Stomach smooth muscle (tissue), 2 donors: ENCODE data around the gene PTPN23.
A peak's percentile ranks its signal among the peaks of the same experiment; 100 is the strongest.
"Not testable (repeated sequence)": the region's sequence is repeated elsewhere in the genome, so short reads cannot be mapped to it uniquely, and the experiment has no call there.

Experiments
- H3K27ac ChIP-seq: one replicate; pipeline ENCODE4 v1.7.0; 2013; ENCODE audit warnings: mild to moderate bottlenecking, low read length, inconsistent platforms
- H3K27me3 ChIP-seq, 2 donors: one replicate each; pipeline ENCODE4 v1.7.0; 2013; ENCODE audit warnings: low read length in 2 of 2; ENCODE audit not compliant: insufficient read depth in 2 of 2, control insufficient read depth in 1 of 2
- H3K36me3 ChIP-seq, 2 donors: one replicate each; pipeline ENCODE4 v1.7.0; 2013; ENCODE audit warnings: low read length in 2 of 2; ENCODE audit not compliant: control insufficient read depth in 2 of 2, insufficient read depth in 2 of 2
- H3K4me1 ChIP-seq: one replicate; pipeline ENCODE4 v1.7.0; 2013; ENCODE audit warnings: low read length; ENCODE audit not compliant: control insufficient read depth, insufficient read depth
- H3K4me3 ChIP-seq, 2 donors: one replicate each; pipeline ENCODE4 v1.7.0; 2013; ENCODE audit warnings: low read length in 2 of 2
- H3K9ac ChIP-seq, 2 donors: one replicate each; pipeline ENCODE4 v1.7.0; 2013; ENCODE audit warnings: low read length in 2 of 2, mild to moderate bottlenecking in 1 of 2
- H3K9me3 ChIP-seq, 2 donors: one replicate each; pipeline ENCODE4 v1.7.0; 2013; ENCODE audit warnings: low read length in 2 of 2; ENCODE audit not compliant: control insufficient read depth in 2 of 2
- donor health status: healthy.
- donor health status: Pancreatic carcinoma.

The PTPN23 gene

DNA sequence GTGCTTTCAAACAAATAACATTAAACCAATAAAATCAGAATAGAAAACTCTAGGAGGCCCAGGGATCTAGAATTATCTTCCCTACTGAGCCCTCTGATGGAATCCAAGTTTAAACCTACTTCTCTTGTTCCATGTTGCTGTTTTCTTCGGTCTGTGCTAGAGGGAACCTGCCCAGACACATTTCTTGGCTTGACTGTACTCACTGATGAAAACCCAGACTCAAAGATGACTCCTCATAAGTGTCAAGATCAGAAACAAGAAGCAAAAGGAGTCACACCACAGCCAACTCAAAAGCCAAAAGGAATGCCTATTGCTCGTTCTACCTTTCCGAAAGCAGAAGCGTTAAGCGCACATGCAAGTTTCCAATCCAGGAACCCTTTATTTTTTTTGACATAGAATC, 63.3 kb downstream of the PTPN23 start:
- H3K27me3 ChIP-seq: no peaks in the 10 kb centered on the region
- H3K36me3 ChIP-seq: peaks cover 10 to 16% of the 10 kb centered on the region in 2 donors
- H3K9ac ChIP-seq: peak overlapping the region in 1 of 2 donors; percentile 46
- peaks cover 0 to 2% of the 10 kb centered on the region in 2 donors for H3K9me3 ChIP-seq
- peaks cover 15% of the 10 kb centered on the region for H3K4me1 ChIP-seq
- peak overlapping the region; percentile 93 for H3K27ac ChIP-seq
- H3K4me3 ChIP-seq: peak overlapping the region in 1 of 2 donors; percentile 1

DNA sequence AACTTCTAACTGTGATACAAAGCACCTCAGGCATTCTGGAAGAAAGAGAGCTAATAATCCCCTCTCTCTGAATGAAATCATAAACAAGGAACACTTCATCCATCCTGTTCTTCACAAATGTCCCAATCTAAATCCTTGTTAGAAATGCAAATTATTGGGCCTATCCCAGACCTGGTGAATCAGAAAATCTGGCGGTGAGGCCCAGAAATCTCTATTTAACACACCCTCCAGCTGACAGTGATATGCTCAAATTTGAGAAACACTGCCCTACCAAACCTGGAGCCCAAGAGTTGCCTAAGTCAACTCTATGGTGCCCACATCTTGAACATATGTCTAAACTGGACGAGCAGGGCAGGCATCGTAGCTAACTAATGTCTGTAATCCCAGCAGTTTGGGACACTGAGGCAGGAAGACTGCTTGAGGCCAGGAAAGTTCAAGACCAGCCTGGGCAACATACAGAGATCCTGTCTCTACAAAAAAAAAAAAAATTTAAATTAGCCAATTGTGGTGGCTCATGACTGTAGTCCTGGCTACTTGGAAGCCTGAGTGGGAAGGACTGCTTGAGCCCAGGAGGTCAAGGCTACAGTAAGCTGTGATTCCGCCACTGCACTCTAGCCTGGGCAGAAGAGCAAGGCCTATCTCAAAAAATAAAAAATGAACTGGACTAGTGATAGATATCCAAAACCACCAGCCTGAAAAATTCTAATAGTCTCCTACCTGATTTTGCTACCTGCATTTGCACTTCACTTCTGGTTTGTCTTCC, 71.8 kb downstream of the PTPN23 start:
- H3K4me3 ChIP-seq: no peak overlapping the region
- H3K36me3 ChIP-seq: no peaks in the 10 kb centered on the region
- no peaks in the 10 kb centered on the region for H3K27me3 ChIP-seq
- H3K27ac ChIP-seq: no peak overlapping the region
- H3K4me1 ChIP-seq: no peaks in the 10 kb centered on the region
- no peak overlapping the region for H3K9ac ChIP-seq
- H3K9me3 ChIP-seq: peaks cover 0 to 2% of the 10 kb centered on the region in 2 donors

DNA sequence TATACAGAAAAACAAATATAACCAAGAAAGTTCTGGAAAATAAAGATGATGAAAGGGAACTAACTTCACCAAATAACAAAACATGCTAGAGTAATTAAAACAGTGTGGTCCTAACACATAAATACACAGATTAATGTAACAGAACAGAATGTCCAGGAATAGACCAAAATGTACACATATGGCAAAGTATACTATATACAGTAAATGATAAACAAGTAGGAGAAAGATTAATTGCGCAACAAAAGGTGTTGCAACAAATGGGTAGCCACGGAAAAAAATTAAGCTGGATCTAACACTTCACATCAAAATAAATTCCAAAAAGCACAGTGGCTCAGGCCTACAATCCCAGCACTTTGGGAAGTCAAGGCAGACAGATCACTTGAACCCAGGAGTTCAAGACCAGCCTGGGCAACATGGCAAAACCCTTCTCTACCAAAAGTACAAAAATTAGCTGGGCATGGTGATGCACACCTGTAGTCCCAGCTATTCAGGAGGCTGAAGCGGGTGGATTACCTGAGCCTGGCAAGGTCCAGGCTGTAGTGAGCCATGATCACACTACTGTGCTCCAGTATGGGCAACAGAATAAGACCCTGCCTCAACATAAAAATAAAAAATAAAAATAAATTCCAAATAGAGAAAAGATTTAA, 75.1 kb downstream of the PTPN23 start:
- Histone ChIP-seq H3K36me3 (no peaks in the 10 kb centered on the region), H3K9ac (no peak overlapping the region), H3K9me3 (no peaks in the 10 kb centered on the region), H3K4me3 (no peak overlapping the region), H3K27me3 (no peaks in the 10 kb centered on the region), H3K4me1 (no peaks in the 10 kb centered on the region), H3K27ac (no peak overlapping the region)

DNA sequence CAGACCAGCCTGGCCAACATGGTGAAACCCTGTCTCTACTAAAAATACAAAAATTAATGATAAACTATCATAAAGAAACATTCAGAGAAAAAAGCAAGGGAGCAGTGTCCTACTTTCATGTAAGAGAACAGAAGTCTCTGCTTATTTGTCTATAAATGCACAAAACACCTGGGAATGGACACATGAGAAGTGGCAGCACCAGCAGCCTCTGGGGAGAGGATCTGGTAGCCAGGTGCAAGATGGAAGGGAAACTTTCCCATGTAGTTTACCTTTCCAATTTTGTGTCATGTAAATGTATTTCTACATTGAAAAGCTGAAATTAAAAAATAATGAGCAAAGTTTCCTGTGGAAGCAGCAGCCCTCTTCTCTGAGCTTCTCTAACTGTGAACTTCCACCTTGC, 76.2 kb downstream of the PTPN23 start:
- no peaks in the 10 kb centered on the region for H3K4me1 ChIP-seq
- H3K36me3 ChIP-seq: no peaks in the 10 kb centered on the region
- H3K9me3 ChIP-seq: no peaks in the 10 kb centered on the region
- H3K9ac ChIP-seq: no peak overlapping the region
- H3K27me3 ChIP-seq: no peaks in the 10 kb centered on the region
- no peak overlapping the region for H3K4me3 ChIP-seq
- H3K27ac ChIP-seq: no peak overlapping the region

DNA sequence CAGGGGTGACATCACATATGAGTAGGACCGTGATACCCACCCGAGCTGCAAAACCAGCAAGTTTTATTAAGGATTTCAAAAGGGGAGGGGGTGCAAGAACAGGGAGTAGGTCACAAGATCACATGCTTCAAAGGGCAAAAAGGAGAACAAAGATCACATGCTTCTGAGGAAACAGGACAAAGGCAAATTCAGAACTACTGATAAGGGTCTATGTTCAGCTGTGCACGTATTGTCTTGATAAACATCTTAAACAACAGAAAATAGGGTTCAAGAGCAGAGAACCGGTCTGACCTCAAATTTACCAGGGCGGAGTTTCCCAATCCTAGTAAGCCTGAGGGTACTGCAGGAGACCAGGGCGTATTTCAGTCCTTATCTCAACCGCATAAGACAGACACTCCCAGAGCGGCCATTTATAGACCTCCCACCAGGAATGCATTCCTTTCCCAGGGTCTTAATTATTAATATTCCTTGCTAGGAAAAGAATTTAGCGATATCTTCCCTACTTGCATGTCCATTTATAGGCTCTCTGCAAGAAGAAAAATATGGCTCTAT, 78.8 kb downstream of the PTPN23 start:
- not testable (repeated sequence) for H3K27me3 ChIP-seq, H3K9ac ChIP-seq, H3K9me3 ChIP-seq, H3K4me3 ChIP-seq, H3K36me3 ChIP-seq, H3K4me1 ChIP-seq, H3K27ac ChIP-seq
